GM12878 (cell line): ENCODE data around the gene ST8SIA3. TPM values are rescaled to one million over a fixed set of nuclear protein-coding genes. Genes with fewer than 3 reads are reported as not detected.

Source experiments
- ATAC-seq: fragments of 200-7000 bp; cut with Tn5 transposase; 3 replicates; pipeline ENCODE4 v1.9.1; 2020; ENCODE audit warnings: mild to moderate bottlenecking, moderate library complexity
- BruUV-seq: library from RNA; stranded (reverse); fragments of 400-500 nt; replicated peaks from 2 replicates; lab custom pipeline; 2021; lab: Mats Ljungman, UMichigan
- CTCF ChIA-PET: fragments of 300-600 bp; sonication (Branson Sonifier 250); formaldehyde crosslinking; extraction: SDS; loops from one replicate; lab custom pipeline; 2021; ENCODE audit warnings: inconsistent platforms; lab: Yijun Ruan, JAX
- POLR2A ChIA-PET: fragments of 350-600 bp; formaldehyde crosslinking; extraction: SDS; loops from one replicate; lab custom pipeline; 2021; ENCODE audit warnings: inconsistent platforms; lab: Charles Lee
- RAD21 ChIA-PET: fragments of 300-600 bp; sonication (Branson Sonifier 250); formaldehyde crosslinking; loops from one replicate; lab custom pipeline; 2023; ENCODE audit warnings: antibody characterized with exemption; ENCODE audit not compliant: unreplicated experiment; lab: Charles Lee
- SMC1A ChIA-PET: fragments of 300-600 bp; sonication (Branson Sonifier 250); formaldehyde crosslinking; loops from one replicate; lab custom pipeline; 2023; ENCODE audit not compliant: unreplicated experiment, uncharacterized antibody; lab: Charles Lee
- DNase-seq: peaks from one replicate; pipeline ENCODE4 v3.0.0-alpha.2; 2011; ENCODE audit warnings: low read depth, low spot score
- FAIRE-seq: peaks from 3 replicates; lab custom pipeline; 2011; peaks lifted over from hg19 to GRCh38; lab: Jason Lieb, UNC
- H2AFZ ChIP-seq: 2 replicates; pipeline ENCODE4 v1.6.0; 2011; ENCODE audit warnings: low read depth, low read length, control low read depth; ENCODE audit not compliant: control insufficient read depth
- H3K27ac ChIP-seq: 2 replicates; pipeline ENCODE4 v1.5.1; 2011; ENCODE audit warnings: control low read depth; ENCODE audit not compliant: control insufficient read depth, insufficient read depth
- H3K27me3 ChIP-seq, 2 experiments: replicated peaks in 1 of 2; 2 replicates each; pipeline versions ENCODE4 v1.6.0 to v1.6.1; 2011; ENCODE audit warnings: low read length in 1 of 2; ENCODE audit not compliant: control insufficient read depth in 2 of 2, insufficient read depth in 2 of 2
- H3K36me3 ChIP-seq, 2 experiments: 2 replicates each; pipeline ENCODE4 v1.5.1; 2011; ENCODE audit warnings: low read length in 1 of 2; ENCODE audit not compliant: control insufficient read depth in 2 of 2, insufficient read depth in 2 of 2
- H3K4me1 ChIP-seq: 2 replicates; pipeline ENCODE4 v1.6.1; 2011; ENCODE audit warnings: mild to moderate bottlenecking, low read length, moderate library complexity, mixed read lengths; ENCODE audit not compliant: control insufficient read depth, insufficient read depth
- H3K4me2 ChIP-seq: 2 replicates; pipeline ENCODE4 v1.6.0; 2011; ENCODE audit warnings: control low read depth; ENCODE audit not compliant: control insufficient read depth, insufficient read depth
- H3K4me3 ChIP-seq: fragments of 200-600 bp; sonication (generic); 2 replicates; pipeline ENCODE4 v1.5.1; 2016
- H3K79me2 ChIP-seq: 2 replicates; pipeline ENCODE4 v1.6.0; 2011; ENCODE audit warnings: low read length; ENCODE audit not compliant: control insufficient read depth, insufficient read depth
- H3K9ac ChIP-seq: 2 replicates; pipeline ENCODE4 v1.8.0; 2011; ENCODE audit warnings: low read length, control low read depth, mixed read lengths; ENCODE audit not compliant: control insufficient read depth, insufficient read depth
- H3K9me3 ChIP-seq: replicated peaks from 3 replicates; pipeline ENCODE4 v1.5.1; 2011; ENCODE audit warnings: mild to moderate bottlenecking, low read length; ENCODE audit not compliant: control insufficient read depth, insufficient read depth
- H4K20me1 ChIP-seq: 2 replicates; pipeline ENCODE4 v1.6.0; 2011; ENCODE audit not compliant: control insufficient read depth, insufficient read depth
- ASH2L ChIP-seq: fragments of 300-600, 200-600 bp; sonication (generic); IDR thresholded peaks from 2 replicates; pipeline ENCODE4 v1.6.1; 2017; ENCODE audit warnings: low read depth, mild to moderate bottlenecking, borderline replicate concordance
- BHLHE40 ChIP-seq, 2 experiments: fragments of 450-650 bp in 1 of 2; IDR thresholded peaks; 2 replicates each; pipeline ENCODE4 v1.6.1; 2011 to 2017; ENCODE audit warnings: low read depth in 2 of 2, borderline replicate concordance in 1 of 2, improper control_type of control experiment in 1 of 2, low read length in 1 of 2, mild to moderate bottlenecking in 1 of 2
- CREB1 ChIP-seq: IDR thresholded peaks from 2 replicates; pipeline ENCODE4 v1.6.1; 2012; ENCODE audit warnings: low read depth, mild to moderate bottlenecking, inconsistent platforms
- HCFC1 ChIP-seq: fragments of 150-350 bp; IDR thresholded peaks from 2 replicates; pipeline ENCODE4 v1.6.1; 2014; ENCODE audit warnings: low read length
- IKZF2 ChIP-seq, 2 experiments: fragments of 450-650 bp; IDR thresholded peaks; 2 replicates each; pipeline ENCODE4 v1.6.1; 2017; ENCODE audit warnings: mild to moderate bottlenecking in 2 of 2, moderate library complexity in 2 of 2
- MAX ChIP-seq: IDR thresholded peaks from 2 replicates; pipeline ENCODE4 v1.6.1; 2012; ENCODE audit warnings: low read depth, low read length, improper control_type of control experiment
- MEF2B ChIP-seq: fragments of 450-650 bp; IDR thresholded peaks from 2 replicates; pipeline ENCODE4 v1.6.1; 2018; ENCODE audit warnings: mild to moderate bottlenecking, moderate library complexity; ENCODE audit not compliant: partially characterized antibody, poor library complexity, severe bottlenecking
- NBN ChIP-seq: fragments of 450-650 bp; IDR thresholded peaks from 2 replicates; pipeline ENCODE4 v1.6.1; 2016
- SMAD5 ChIP-seq: IDR thresholded peaks from 2 replicates; pipeline ENCODE4 v1.6.1; 2016; ENCODE audit warnings: antibody characterized with exemption, low read depth
- SREBF1 ChIP-seq: IDR thresholded peaks from 2 replicates; pipeline ENCODE4 v1.6.1; 2012; ENCODE audit warnings: mild to moderate bottlenecking, low read length
- STAT3 ChIP-seq: IDR thresholded peaks from 2 replicates; pipeline ENCODE4 v1.6.1; 2011; ENCODE audit warnings: low read depth, low read length, improper control_type of control experiment
- USF2 ChIP-seq: IDR thresholded peaks from 2 replicates; pipeline ENCODE4 v1.6.1; 2011; ENCODE audit warnings: low read depth, low read length, improper control_type of control experiment, borderline replicate concordance
- ZBED1 ChIP-seq: IDR thresholded peaks from 2 replicates; pipeline ENCODE4 v1.6.1; 2016; ENCODE audit warnings: borderline replicate concordance
- ZNF274 ChIP-seq: IDR thresholded peaks from one replicate; pipeline ENCODE4 v1.8.0; 2011; ENCODE audit not compliant: insufficient read length, insufficient read depth
- WGBS: methylation state at CpG from one replicate; pipeline ENCODE4 v1.1.6; 2016; ENCODE audit warnings: low lambda C conversion rate; ENCODE audit not compliant: insufficient replicate concordance, insufficient coverage; ENCODE audit errors: missing lambda C conversion rate; 5-methylcytosine and 5-hydroxymethylcytosine counted together
- in situ Hi-C: fragments of 300-500 bp; cut with MboI; formaldehyde crosslinking; loops from 9 replicates; pipeline ENCODE4 v1.14.3; 2018; ENCODE audit warnings: mixed read lengths
- intact Hi-C: fragments of 100-400 bp; cut with micrococcal nuclease; formaldehyde crosslinking; loops from one replicate; pipeline ENCODE4 v1.14.2; 2022; ENCODE audit not compliant: unreplicated experiment
- polyA plus RNA-seq, 11 experiments: library from polyadenylated mRNA; depleted of rRNA in 4 of 11; unstranded in 6 of 11; stranded (reverse) in 5 of 11; fragments of >200 nt; fragmentation: Nextera tagmentation in 4 of 11; fragmentation: Illumina TruSeq in 1 of 11; extraction: Ambion mirVana in 4 of 11; extraction: Trizol in 1 of 11; gene quantifications; 1 replicate in 1 of 11; 2 replicates in 10 of 11; pipeline versions ENCODE4 v1.2.1 to v1.2.3, GENCODE V29; 2011 to 2016; ENCODE audit warnings: inconsistent platforms in 2 of 11, missing spikeins in 2 of 11, low read depth in 1 of 11
- total RNA-seq, 4 experiments: library from RNA; depleted of rRNA in 3 of 4; stranded (reverse); fragments of >200 nt in 3 of 4; fragmentation: Illumina TruSeq in 1 of 4; extraction: Trizol in 1 of 4; gene quantifications; 2 replicates each; pipeline versions ENCODE4 v1.2.1 to v1.2.3, GENCODE V29; 2013 to 2021
- TF ChIP-seq, protein P1 (sequence below): fragments of 450-650 bp; IDR thresholded peaks from 2 replicates; pipeline ENCODE4 v1.6.1; 2016; ENCODE audit warnings: mild to moderate bottlenecking

Gene ST8SIA3
- total and polyA plus RNA-seq, 10 of the 15 experiments (the other 5 are each of a cell fraction or from before 2014, with no cell fraction given) = under 0.01 TPM; not detected in 9

GRCh38 chr18:57346876-57347275, 5.5 kb upstream of the ST8SIA3 start:
- SMC1A ChIA-PET = no interaction called here
- H3K27me3 ChIP-seq = peaks cover 0 to 3% of the 10 kb centered on the region in 2 experiments; a peak in 3 of 4 replicates
- H2AFZ ChIP-seq = no peak overlapping the region
- H3K9me3 ChIP-seq = no peaks in the 10 kb centered on the region
- no peak overlapping the region for H3K4me2 ChIP-seq
- DNase-seq (no peak), FAIRE-seq (no peak), ATAC-seq (no peak)
- RAD21 ChIA-PET = no interaction called here
- intact Hi-C loops = no loop called here
- CTCF ChIA-PET = no interaction called here
- H3K4me3 ChIP-seq = no peak overlapping the region
- in situ Hi-C loops = no loop called here
- BruUV-seq = no TSS peak
- no peaks in the 10 kb centered on the region for H3K4me1 ChIP-seq
- no peak overlapping the region for H3K9ac ChIP-seq
- no peak for TF ChIP-seq MAX
- WGBS = 49% methylated on average over 2 of the region's 2 CpGs
- POLR2A ChIA-PET = interaction anchor here (0.6 kb wide), 1 partner anchor 540 kb away, joined by 3 read pairs; no protein-coding TSS in a partner anchor
- no peaks in the 10 kb centered on the region for H3K36me3 ChIP-seq
- H3K27ac ChIP-seq = no peak overlapping the region
- no peaks in the 10 kb centered on the region for H3K79me2 ChIP-seq
- no peaks in the 10 kb centered on the region for H4K20me1 ChIP-seq

GRCh38 chr18:57347784-57348183, 4.6 kb upstream of the ST8SIA3 start:
- intact Hi-C loops (no loop called here), in situ Hi-C loops (no loop called here)
- H3K27me3 ChIP-seq = peaks cover 0 to 5% of the 10 kb centered on the region in 2 experiments
- H4K20me1 ChIP-seq = no peaks in the 10 kb centered on the region
- POLR2A ChIA-PET = no interaction called here
- no peaks in the 10 kb centered on the region for H3K36me3 ChIP-seq
- no peak overlapping the region for H2AFZ ChIP-seq
- FAIRE-seq = no peak
- RAD21 ChIA-PET = no interaction called here
- no peak for ATAC-seq
- no peak overlapping the region for H3K27ac ChIP-seq
- no peaks in the 10 kb centered on the region for H3K4me1 ChIP-seq
- no peak overlapping the region for H3K9ac ChIP-seq
- CTCF ChIA-PET = no interaction called here
- H3K4me3 ChIP-seq = no peak overlapping the region
- H3K4me2 ChIP-seq = no peak overlapping the region
- BruUV-seq = no TSS peak
- SMC1A ChIA-PET = interaction anchor here (0.7 kb wide), 1 partner anchor 10 kb away, joined by 3 read pairs; no protein-coding TSS in a partner anchor
- H3K79me2 ChIP-seq = no peaks in the 10 kb centered on the region
- 46% methylated on average over 11 of the region's 11 CpGs for WGBS
- no peak for DNase-seq
- H3K9me3 ChIP-seq = no peaks in the 10 kb centered on the region; the same call in 2 of the 3 replicates
- TF ChIP-seq, protein P1, sequence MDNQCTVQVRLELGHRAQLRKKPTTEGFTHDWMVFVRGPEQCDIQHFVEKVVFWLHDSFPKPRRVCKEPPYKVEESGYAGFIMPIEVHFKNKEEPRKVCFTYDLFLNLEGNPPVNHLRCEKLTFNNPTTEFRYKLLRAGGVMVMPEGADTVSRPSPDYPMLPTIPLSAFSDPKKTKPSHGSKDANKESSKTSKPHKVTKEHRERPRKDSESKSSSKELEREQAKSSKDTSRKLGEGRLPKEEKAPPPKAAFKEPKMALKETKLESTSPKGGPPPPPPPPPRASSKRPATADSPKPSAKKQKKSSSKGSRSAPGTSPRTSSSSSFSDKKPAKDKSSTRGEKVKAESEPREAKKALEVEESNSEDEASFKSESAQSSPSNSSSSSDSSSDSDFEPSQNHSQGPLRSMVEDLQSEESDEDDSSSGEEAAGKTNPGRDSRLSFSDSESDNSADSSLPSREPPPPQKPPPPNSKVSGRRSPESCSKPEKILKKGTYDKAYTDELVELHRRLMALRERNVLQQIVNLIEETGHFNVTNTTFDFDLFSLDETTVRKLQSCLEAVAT = no peak
- TF ChIP-seq ZBED1 (no peak), NBN (no peak), MEF2B (no peak), USF2 (no peak), SREBF1 (no peak), HCFC1 (no peak), SMAD5 (no peak), IKZF2 (IDR thresholded peaks at IDR 0.05) (no peak), CREB1 (no peak), BHLHE40 (IDR thresholded peaks at IDR 0.05; ENCODE audit: borderline replicate concordance in 1 of 2, low read depth in 2 of 2, low read length in 1 of 2) (no peak), ZNF274 (no peak), STAT3 (no peak), ASH2L (no peak)
